ENCODE data around the gene FAF2.
"Not testable (repeated sequence)": the region's sequence is repeated elsewhere in the genome, so short reads cannot be mapped to it uniquely, and the experiment has no call there.

The FAF2 gene

GRCh38 chr5:176542135-176542595 is 94.0 kb downstream of the FAF2 start:
- no peak for DNase-seq (ENCODE audit: low read depth in 2 of 2, low spot score in 1 of 2)

- no peak for DNase-seq (ENCODE audit: low read depth in 2 of 2, low spot score in 1 of 2)
These were observed 94.6 kb downstream of the FAF2 start for GRCh38 chr5:176542596-176543427.

DNA sequence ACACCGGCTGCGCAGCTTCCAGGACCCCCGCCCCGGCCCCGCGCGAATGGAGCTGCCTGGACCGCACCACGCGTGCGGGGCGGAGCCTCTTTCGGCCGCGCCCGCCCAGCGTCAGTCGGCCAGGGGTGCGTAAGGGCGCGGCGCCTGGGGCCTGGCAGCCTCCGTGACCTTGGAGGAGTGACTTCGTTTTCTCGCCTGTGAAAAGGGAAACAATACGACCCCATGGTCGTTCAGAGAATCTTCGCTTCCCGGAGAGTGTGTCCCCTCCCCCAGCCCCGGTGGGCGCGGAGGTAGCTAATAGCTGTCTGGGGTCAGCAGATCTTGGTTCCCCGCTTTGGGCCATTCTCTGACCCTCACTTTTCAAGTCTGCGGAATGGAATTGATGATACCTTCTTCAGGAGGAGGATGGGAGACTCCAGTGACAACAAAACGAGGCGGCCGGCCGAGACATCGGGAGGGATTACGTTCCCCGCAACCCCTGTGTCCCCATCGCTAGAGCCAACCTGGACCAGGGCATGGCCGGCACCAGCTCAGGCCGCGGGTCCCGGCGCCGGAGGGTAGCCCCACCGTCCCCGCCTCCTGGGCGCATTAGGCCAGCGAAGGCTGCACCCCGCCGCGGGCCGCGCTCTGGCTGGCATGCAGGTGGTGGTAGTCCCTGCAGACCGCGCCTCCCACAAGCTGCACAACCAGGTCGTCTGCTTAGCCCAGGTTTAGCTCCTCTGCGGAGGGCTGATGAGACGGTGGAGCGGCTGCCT is 95.4 kb downstream of the FAF2 start:
- DNase-seq (ENCODE audit: low read depth in 2 of 2, low spot score in 1 of 2), result no peak

GRCh38 chr5:176545388-176545736 is 97.2 kb downstream of the FAF2 start:
- no peak for DNase-seq (ENCODE audit: low read depth in 2 of 2, low spot score in 1 of 2)

- DNase-seq (ENCODE audit: low read depth in 2 of 2, low spot score in 1 of 2), result no peak
These were observed 97.7 kb downstream of the FAF2 start for GRCh38 chr5:176545737-176546509.

DNA sequence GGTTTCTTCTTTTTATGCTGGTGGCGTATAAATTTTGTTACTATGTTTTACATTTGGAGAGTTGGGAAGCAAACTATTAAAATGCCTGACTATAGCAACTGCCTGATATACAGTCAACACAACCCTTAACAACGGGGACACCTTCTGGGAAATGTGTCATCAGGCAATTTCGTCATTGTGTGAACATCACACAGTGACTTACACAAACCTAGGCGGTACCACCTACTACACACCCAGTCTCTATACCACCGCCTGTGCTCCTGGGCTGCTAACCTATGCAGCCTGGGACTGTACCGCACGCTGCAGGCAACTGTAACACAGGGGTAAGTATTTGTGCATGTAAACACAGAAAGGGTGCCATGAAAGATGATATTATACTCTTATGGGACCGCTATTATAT is 99.6 kb downstream of the FAF2 start:
- no peak for DNase-seq (ENCODE audit: low read depth in 2 of 2, low spot score in 1 of 2)

DNA sequence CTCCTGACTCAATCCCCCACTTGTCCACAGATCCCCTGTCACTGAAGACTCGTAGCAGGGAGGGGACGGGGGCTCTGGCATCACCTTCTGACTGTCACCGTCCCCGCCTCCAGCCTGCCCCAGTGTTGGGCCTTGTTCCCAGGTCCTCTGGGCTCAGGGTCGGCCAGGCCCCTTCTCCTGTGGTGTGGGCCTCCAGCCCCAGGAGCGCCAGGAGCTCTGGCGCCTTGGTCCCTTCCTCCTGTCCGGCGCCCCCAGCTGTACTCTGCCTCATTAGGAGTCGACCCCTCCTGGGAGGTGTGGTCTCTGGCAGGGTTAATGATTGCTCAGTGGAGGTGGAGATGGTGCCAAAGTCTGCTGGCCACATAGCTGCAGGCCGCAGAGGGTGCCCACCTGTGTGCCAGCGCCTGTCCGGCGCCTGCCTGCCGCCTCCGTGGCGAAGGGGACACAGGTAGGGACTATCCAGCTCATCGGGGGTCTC is 100.8 kb downstream of the FAF2 start, which contains the start of gene CDHR2:
CDHR2 (plus strand) TSS at position 376 of the 478 bp plus-strand sequence. CDS start 16,011 bp downstream, outside the sequence.
- DNase-seq (ENCODE audit: low read depth in 2 of 2, low spot score in 1 of 2), result no peak

GRCh38 chr5:176549871-176550270 is 101.7 kb downstream of the FAF2 start:
- DNase-seq (ENCODE audit: low read depth in 2 of 2, low spot score in 1 of 2), result no peak

DNA sequence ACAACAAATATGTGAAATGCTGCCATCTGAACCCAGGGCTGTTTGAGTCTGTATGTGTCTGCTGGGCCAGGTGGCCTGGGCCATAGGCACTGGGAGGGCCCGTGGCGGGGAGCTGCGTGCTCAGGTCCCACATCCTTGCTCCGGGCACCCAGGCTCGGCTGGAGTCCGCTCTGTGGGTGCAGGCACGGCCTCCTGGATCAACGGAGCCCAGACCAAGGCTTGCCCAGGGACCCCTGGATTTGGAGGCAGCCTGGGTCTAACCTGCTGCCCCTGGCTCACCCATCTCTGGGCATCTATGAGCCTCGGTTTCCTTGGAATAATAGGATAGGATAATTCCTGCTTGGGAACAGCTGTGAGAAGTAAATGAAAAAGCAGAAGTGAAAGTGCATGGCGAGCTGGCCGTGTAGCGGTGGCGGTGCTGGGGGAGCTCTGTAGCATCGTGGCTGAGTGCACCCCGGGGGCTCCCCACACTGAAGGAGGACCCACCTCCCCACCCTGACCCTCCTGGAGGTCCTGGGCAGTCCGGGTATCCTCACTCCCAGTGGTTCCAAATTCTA is 102.2 kb downstream of the FAF2 start:
- DNase-seq (ENCODE audit: low read depth in 2 of 2, low spot score in 1 of 2), result no peak

GRCh38 chr5:176550937-176551336 is 102.8 kb downstream of the FAF2 start:
- not testable (repeated sequence) for DNase-seq (ENCODE audit: low read depth in 2 of 2, low spot score in 1 of 2)

DNA sequence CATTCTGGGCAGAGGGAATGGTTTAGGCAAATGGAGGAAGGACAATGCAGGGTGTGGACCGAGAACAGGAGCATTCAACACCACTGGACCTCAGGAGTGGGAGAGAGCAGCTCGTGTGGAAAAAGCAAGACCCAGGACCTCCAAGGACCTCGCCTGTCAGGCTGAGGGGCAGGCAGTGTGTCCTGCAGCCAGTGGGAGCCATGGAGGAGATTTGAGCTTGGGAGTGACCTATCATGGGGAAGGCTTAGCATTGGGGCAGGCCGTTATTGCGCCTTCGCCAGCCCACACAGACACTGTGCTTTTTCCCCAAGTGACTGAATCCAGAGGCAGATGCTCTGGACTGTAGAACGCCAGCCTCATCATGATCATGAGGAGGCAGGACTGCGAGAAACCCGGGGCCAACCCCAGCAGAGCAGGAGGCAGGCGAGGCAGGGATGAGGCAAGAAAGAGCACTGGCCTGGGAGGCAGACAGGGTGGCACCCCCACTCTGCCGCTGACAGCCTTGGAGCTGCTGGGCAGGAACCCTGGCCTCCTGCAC is 104.2 kb downstream of the FAF2 start:
- no peak for DNase-seq (ENCODE audit: low read depth in 2 of 2, low spot score in 1 of 2)

GRCh38 chr5:176553260-176554085 is 105.3 kb downstream of the FAF2 start:
- no peak for DNase-seq (ENCODE audit: low read depth in 2 of 2, low spot score in 1 of 2)

- no peak for DNase-seq (ENCODE audit: low read depth in 2 of 2, low spot score in 1 of 2)
These were observed 109.7 kb downstream of the FAF2 start for GRCh38 chr5:176557846-176558245.

Data from stimulated activated CD8-positive, alpha-beta memory T cell treated with anti-CD3 and anti-CD28 coated beads, Interleukin-4, amount 100 ng/mL, for 1 hour (primary cell).